HL-60 (cell line): ENCODE measurements around the gene PPP5C.

Experiments
- GABPA ChIP-seq: IDR thresholded peaks from 2 replicates; pipeline ENCODE4 v1.6.1; 2012; ENCODE audit warnings: low read depth
- POLR2AphosphoS5 ChIP-seq: IDR thresholded peaks from 2 replicates; pipeline ENCODE4 v1.6.1; 2012; ENCODE audit warnings: low read depth
- SPI1 ChIP-seq: IDR thresholded peaks from 2 replicates; pipeline ENCODE4 v1.6.1; 2012; ENCODE audit warnings: low read depth, mild to moderate bottlenecking, borderline replicate concordance
- TF ChIP-seq, protein P1 (sequence below): IDR thresholded peaks from one replicate; pipeline ENCODE4 v1.5.1; 2011; ENCODE audit warnings: low read length, control low read depth, inconsistent platforms; ENCODE audit not compliant: insufficient read depth
- TF ChIP-seq, protein P2 (sequence below): IDR thresholded peaks from 2 replicates; pipeline ENCODE4 v1.6.1; 2012; ENCODE audit warnings: low read depth; ENCODE audit not compliant: insufficient replicate concordance

- TF ChIP-seq, protein P1, sequence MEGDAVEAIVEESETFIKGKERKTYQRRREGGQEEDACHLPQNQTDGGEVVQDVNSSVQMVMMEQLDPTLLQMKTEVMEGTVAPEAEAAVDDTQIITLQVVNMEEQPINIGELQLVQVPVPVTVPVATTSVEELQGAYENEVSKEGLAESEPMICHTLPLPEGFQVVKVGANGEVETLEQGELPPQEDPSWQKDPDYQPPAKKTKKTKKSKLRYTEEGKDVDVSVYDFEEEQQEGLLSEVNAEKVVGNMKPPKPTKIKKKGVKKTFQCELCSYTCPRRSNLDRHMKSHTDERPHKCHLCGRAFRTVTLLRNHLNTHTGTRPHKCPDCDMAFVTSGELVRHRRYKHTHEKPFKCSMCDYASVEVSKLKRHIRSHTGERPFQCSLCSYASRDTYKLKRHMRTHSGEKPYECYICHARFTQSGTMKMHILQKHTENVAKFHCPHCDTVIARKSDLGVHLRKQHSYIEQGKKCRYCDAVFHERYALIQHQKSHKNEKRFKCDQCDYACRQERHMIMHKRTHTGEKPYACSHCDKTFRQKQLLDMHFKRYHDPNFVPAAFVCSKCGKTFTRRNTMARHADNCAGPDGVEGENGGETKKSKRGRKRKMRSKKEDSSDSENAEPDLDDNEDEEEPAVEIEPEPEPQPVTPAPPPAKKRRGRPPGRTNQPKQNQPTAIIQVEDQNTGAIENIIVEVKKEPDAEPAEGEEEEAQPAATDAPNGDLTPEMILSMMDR, result no peak
- TF ChIP-seq GABPA, result no peak
- no peak for TF ChIP-seq POLR2AphosphoS5
- TF ChIP-seq, protein P2, sequence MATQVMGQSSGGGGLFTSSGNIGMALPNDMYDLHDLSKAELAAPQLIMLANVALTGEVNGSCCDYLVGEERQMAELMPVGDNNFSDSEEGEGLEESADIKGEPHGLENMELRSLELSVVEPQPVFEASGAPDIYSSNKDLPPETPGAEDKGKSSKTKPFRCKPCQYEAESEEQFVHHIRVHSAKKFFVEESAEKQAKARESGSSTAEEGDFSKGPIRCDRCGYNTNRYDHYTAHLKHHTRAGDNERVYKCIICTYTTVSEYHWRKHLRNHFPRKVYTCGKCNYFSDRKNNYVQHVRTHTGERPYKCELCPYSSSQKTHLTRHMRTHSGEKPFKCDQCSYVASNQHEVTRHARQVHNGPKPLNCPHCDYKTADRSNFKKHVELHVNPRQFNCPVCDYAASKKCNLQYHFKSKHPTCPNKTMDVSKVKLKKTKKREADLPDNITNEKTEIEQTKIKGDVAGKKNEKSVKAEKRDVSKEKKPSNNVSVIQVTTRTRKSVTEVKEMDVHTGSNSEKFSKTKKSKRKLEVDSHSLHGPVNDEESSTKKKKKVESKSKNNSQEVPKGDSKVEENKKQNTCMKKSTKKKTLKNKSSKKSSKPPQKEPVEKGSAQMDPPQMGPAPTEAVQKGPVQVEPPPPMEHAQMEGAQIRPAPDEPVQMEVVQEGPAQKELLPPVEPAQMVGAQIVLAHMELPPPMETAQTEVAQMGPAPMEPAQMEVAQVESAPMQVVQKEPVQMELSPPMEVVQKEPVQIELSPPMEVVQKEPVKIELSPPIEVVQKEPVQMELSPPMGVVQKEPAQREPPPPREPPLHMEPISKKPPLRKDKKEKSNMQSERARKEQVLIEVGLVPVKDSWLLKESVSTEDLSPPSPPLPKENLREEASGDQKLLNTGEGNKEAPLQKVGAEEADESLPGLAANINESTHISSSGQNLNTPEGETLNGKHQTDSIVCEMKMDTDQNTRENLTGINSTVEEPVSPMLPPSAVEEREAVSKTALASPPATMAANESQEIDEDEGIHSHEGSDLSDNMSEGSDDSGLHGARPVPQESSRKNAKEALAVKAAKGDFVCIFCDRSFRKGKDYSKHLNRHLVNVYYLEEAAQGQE, result no peak
- TF ChIP-seq SPI1, result no peak
These were observed 37.0 kb downstream of the PPP5C start for GRCh38 chr19:46383846-46384245.
